ENCODE measurements around the gene TMEM156.

- TF ChIP-seq CTCF (IDR thresholded peaks at IDR 0.05; ENCODE audit: low read depth, low read length, missing input control) (no peak), RAD21 (IDR thresholded peaks at IDR 0.05) (no peak), FOXA1 (IDR thresholded peaks at IDR 0.05) (no peak), EGR1 (IDR thresholded peaks at IDR 0.05; ENCODE audit: low read depth in 2 of 2) (no peak), TAF1 (conservative IDR thresholded peaks at IDR 0.05) (no peak), RXRA (IDR thresholded peaks at IDR 0.05) (no peak), SP1 (IDR thresholded peaks at IDR 0.05) (no peak), YY1 (IDR thresholded peaks at IDR 0.05) (no peak), JUND (IDR thresholded peaks at IDR 0.05) (no peak), REST (IDR thresholded peaks at IDR 0.05) (no peak)
- TF ChIP-seq, protein P1, sequence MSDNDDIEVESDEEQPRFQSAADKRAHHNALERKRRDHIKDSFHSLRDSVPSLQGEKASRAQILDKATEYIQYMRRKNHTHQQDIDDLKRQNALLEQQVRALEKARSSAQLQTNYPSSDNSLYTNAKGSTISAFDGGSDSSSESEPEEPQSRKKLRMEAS (IDR thresholded peaks at IDR 0.05): no peak
- TF ChIP-seq, protein P2, sequence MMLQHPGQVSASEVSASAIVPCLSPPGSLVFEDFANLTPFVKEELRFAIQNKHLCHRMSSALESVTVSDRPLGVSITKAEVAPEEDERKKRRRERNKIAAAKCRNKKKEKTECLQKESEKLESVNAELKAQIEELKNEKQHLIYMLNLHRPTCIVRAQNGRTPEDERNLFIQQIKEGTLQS (IDR thresholded peaks at IDR 0.05): no peak
- TF ChIP-seq, protein P3, sequence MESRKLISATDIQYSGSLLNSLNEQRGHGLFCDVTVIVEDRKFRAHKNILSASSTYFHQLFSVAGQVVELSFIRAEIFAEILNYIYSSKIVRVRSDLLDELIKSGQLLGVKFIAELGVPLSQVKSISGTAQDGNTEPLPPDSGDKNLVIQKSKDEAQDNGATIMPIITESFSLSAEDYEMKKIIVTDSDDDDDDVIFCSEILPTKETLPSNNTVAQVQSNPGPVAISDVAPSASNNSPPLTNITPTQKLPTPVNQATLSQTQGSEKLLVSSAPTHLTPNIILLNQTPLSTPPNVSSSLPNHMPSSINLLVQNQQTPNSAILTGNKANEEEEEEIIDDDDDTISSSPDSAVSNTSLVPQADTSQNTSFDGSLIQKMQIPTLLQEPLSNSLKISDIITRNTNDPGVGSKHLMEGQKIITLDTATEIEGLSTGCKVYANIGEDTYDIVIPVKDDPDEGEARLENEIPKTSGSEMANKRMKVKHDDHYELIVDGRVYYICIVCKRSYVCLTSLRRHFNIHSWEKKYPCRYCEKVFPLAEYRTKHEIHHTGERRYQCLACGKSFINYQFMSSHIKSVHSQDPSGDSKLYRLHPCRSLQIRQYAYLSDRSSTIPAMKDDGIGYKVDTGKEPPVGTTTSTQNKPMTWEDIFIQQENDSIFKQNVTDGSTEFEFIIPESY (IDR thresholded peaks at IDR 0.05): no peak
Measured at GRCh38 chr4:38989487-38989886, 42.7 kb downstream of the TMEM156 start.
